Skeletal muscle cell (primary cell): Measurements from ENCODE around the gene GALNT12.

Experiments
- DNase-seq: peaks from one replicate; pipeline ENCODE4 v3.0.0-alpha.2; 2010; ENCODE audit warnings: low read depth
- H3K4me3 ChIP-seq: 2 replicates; pipeline ENCODE4 v1.5.1; 2011; ENCODE audit warnings: low read depth, mild to moderate bottlenecking, control low read depth, low read length, moderate library complexity

The GALNT12 gene

DNA sequence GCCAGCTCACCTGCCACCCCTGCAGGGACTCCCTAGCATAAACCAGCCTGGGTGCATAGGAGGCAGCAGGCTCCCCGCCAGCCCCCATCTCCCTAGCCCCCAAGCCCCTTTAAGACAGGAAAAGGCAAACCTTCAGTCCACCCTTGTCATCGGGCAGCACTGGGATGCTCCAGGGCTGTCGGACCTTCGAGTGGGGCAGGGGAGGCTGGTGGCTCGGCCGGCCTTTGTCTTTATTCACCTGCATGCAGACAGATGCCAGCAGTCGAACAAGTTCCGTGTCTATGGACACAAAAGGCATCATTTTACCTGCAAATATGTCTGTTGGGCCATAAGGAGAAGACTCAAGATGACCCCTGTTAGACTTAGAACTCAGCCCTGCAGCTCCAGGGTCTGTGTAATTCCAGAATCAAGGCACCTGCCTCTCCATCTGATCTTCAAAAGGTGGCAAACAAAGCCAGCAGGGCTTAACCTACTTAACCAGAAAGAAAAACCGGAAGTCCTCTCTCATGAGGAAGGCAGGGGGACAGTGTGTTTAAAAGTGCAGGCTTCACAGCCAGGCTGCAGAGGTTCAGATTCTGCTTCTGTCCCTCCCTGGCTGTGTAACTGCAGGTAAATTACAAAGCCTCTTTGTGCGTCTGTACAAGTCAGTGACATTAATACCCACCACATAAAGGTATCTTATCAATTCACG lies 27.3 kb upstream of the GALNT12 start:
- no peak for DNase-seq
- H3K4me3 ChIP-seq, result no peak overlapping the region

DNA sequence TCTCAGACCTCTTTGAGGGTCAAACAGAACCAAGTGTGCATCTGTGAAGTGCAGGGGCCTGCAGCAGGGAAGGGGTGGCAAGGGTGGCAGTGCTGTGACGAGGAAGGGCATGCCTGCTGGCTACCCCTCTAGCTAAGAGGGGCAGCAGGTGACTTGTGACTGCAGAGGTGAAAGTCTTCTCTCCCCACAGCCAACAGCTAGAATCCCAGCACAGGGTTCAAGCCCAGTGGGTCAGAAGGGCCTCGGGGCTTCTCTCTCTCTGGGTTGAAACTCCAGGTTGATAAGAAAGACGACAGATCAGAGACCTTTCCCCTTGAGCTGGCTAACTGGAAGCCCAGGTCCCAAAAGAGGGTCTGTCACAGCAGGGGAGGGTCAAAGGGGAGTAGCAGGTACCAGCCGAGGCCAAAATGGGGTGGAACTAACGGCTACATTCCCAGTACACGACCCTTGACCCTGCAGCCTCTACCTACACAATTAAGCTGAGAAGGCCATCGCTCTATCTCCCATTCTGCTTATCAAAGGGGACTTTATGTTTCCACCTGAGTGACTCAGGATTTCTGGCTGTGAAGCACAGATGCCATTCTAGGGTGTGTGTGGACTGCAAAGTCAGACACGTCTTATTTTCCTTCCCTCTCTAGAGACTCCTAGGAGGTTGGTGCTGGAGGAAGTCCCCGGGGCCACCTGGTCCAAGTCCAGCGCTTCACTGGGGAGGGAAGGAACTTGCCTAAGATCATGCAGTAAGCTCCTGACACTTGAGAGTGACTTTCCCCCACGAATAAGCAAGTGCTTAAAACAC lies 25.7 kb upstream of the GALNT12 start:
- no peak overlapping the region for H3K4me3 ChIP-seq
- DNase-seq, result no peak

DNA sequence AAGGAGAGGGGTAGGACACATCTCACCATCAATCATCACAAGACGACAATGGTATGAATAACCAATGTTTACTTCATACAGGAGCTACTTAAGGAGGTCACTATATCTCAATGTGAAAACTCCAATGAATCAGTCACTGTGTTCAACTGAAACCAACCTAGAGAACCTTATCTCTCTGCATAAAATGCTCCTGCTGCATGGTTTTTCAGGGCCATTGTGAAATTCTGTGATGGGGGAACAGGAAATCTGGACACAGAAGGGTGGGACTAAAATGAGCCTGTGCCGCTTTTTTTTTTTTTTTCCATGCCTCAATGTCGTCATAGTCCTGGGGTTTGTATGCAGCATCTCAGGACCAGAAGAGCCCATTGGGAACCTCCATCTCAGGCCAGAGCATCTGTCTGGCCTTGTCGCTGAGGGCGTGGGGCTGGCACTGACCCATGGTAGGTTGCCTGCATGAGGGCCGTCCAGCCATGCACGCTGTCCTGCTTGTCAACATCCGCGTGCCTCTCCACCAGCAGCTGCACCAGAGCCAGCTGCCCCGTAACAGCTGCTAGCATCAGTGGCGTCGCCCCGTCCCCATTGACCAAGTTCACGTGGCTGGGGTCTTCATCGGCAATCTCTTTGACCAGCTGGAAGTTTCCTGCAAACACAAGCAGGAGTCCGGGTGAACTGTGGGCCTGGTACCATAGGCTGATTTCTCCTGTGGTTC lies 23.8 kb upstream of the GALNT12 start:
- no peak overlapping the region for H3K4me3 ChIP-seq
- DNase-seq, result peak; percentile 26

DNA sequence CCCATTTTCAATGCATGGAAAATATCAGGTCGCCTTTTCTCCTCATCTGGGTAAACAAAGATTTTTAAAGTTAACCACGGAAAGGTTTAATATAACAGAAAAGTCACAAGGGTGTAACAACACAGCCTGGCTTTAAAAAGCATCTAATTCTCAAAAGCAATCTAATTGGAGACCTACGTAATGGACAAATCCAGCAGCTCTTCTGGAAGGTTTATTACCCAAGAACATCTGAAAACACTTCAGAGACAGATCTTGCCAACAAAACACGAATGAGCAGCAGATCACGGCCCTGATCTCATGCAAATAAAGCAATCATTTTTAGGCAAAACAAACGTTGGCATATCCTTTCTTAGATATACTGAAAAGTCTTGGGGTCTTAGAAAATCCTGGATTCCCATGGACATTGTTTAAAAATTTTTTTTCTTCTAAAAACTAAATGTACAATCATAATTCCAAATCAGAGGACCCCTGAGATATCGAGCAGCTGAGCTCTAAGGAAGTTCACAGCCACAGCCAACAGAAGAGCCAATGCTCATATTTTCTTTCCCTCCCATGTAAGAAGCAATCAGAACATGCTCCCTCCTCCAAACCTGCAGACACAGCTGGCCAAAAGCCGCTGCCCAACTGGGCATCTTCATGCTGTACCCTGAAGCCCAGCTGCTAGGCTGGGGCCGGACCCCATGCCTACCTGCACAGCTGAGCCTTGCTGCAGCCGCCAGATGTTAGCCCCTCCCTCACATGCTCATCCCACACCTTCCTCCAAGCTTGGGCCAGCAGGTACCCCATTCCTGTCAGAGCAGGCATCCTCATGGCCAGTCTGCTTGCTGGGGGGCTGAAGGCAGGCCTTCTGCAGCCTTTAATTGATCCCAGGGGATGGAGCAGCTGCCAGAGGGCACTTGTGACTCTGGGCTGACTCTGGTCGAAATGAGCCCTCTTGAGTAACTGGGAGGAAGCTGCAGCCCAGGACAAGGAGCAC lies 22.4 kb upstream of the GALNT12 start:
- no peak for DNase-seq
- no peak overlapping the region for H3K4me3 ChIP-seq

DNA sequence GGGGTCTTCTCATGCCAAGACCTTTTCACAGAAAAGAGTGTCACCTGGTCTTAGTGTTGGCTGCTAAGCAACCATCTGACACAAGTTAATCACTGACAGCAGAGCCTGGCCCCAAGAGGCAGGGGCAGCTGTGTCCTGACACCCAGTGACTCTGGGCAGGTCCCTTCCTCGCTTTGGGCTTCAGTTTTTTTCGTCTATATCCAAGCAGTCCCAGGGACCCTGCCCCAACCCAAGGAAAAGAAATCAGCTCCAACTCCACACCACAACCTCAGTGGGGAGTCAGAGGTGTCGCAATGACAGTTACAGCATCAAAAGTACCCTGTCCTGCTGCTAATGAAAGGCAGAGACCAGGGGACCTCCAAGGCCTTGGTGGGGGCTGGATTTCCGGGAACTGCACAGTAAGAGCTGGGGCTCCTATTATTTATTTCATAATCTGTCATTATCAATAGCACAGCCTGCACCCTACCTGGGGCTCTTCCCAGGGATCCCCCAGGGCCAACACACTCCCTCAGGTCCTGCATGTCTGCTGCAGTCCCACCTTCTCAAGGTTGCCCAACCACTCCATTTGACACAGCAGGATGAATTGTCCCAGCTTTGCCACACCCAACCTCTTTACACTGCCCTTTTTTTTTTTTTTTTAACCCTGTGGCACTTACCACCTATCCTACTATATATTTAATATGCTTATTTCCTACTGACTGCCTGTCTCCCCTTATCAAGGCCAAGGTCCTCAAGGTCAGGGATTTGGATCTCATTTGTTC lies 20.5 kb upstream of the GALNT12 start:
- H3K4me3 ChIP-seq, result no peak overlapping the region
- DNase-seq, result no peak

DNA sequence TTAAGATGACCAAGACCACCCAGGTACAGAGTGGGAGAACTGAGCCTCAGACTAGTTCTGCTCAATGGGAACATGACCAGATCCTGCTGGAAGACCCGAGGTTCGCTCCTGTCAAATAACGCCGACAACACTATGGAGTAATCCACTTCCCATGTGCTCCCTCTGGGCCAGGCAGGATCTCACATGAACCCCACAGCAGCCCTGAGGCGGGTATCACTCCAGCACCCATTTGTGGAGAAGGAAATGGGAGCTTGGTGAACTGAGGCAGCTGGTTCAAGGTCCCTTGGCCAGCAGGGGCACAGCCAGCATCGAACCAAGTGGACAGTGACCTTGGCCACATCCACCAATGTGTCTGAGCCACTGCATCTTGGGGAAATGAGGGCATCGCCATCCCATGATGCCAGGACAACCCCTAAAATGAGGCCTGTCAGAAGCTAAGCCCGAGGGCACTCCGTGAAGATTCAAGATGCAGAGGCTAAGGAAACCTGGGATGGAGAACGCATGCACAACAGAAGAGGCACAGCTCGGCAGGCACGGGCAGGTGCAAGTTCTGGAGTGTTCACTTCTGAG lies 19.6 kb upstream of the GALNT12 start:
- no peak overlapping the region for H3K4me3 ChIP-seq
- DNase-seq, result no peak

DNA sequence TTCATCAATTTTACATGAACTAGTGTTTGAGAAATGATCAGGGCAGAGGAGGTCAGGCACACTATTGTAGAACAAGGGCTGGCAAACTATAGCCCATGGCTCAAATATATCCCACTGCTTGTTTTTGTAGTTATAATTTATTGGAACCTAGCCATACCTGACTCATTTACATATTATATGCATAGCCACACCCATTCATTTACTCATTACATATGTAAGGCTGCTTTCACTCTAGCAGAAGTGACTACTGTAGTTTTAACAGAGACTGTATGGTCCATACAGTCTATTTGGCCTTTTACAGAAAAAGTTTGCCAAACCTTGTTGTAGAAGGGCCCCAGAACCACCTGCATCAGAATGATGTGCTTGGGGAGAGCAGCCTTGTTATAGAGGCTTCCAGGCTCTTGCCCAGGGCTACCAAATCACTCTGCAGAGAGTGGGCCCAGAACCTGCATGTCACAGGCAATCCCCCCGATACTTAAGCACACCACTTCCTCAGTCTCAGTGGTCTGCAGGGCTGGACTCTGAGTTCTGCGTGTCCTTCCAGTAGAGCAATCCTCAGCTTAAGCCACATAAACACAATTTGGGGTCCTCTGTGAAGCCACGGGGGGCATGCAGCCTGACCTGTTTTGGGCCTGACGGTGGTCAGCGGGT lies 17.9 kb upstream of the GALNT12 start:
- no peak for DNase-seq
- no peak overlapping the region for H3K4me3 ChIP-seq

DNA sequence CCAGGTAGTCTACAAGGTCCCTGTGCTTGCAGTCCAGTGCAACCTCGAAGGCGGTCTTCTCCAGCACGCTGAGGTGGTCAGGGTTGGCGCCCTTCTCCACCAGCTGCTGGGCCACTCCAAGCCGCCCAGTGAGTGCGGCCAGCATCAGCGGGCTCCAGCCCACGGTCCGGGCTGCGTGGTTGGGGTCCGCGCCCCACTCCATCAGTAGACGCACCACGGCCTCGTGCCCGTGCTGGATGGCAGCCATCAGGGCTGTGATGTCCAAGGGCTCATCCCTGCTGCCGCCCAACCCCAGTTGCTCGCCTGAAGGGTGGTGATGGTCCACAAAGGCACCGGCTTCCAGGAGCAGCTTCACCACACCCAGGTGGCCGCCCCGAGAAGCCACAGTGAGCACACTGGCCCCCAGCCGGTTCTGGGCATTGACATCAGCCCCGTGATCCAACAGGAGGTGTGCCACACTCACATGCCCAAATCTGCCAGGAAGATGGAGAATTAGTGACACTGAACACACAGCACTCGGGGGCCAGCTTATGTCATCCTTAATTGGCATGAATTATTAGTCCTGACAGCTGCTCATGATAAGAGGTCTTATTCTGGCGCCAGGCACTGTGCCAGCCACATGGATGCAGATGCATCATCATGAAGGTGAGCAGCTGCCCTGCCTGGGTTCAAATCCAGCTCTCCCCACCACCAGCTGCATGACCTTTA lies 17.2 kb upstream of the GALNT12 start:
- H3K4me3 ChIP-seq, result no peak overlapping the region
- no peak for DNase-seq

DNA sequence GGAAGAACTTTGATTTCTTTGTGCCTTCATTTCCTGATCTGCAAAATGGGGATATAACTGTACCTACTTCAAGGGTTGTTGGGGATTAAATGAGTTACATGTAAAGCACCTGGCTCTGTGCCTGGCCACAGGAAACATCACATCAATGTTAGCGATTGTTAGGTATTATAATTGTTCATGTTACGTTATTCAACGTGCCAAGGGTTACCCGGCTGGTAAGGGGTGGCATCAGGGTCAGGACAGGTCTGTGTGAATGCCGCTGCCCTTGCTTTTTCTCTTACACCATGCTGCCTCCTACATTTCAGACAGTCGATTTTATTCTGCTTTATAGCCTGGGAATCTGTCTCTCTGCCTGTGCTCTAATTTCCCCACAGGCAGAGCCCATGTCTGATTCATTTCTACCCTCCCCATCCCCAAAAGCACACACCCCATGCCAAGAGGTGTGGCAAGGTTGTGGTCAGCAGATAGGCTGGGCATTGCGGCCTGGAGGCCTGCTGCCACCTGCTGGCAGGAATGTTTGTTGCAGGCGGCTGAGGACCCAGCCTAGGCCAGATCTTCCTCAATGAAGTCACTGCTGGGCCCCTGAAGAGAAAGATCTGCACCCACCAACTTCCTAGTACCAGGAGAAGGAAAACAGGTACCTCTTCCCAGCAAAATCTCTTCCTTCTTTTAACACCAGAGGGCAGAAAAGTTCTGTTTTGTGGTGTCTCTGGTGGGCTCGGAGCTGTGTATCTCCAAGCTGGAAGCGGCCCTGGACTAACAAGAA lies 16.4 kb upstream of the GALNT12 start:
- DNase-seq, result peak; percentile 91
- H3K4me3 ChIP-seq, result no peak overlapping the region

DNA sequence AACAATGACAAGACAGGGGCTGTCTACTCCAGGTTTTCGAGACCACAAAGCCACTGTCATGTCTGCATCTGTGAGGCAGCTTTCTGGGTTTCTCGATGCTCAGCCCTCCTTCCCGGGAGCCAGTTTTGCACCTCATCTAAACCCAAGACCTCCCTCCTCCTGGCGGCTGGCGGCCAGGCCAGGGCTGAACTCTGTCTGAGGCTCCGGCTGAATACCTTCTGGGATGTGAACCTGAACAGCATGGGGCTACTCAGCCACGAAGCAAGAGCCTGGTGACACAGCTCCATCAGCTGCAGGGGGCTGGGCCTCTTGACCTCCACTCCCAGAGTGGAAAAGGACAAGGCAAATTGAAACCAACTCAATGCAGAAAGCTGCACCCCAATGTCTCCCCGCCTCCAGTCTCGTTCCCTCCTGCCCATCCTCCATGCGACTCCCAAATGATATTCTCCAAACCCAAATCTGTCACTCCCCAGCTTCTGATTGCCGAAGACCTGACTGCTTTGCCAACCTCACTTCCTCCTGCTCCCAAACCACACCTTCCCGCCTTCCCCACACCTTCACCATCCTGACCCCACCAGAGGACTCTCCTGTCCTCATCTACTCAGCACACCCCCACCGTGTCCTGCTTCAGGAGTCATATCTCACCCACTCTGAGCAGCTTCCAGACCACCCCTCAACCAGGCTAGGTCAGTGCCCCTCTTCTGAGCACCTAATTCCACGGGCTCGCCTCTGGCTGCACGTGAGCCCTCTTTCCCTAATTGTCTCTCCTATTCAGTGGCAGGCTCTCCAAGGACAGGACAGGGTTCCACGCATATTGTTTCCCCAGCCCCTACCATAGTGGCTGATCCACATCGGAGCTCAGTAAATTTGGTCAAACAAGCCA lies 15.6 kb upstream of the GALNT12 start:
- H3K4me3 ChIP-seq, result no peak overlapping the region
- DNase-seq, result no peak

DNA sequence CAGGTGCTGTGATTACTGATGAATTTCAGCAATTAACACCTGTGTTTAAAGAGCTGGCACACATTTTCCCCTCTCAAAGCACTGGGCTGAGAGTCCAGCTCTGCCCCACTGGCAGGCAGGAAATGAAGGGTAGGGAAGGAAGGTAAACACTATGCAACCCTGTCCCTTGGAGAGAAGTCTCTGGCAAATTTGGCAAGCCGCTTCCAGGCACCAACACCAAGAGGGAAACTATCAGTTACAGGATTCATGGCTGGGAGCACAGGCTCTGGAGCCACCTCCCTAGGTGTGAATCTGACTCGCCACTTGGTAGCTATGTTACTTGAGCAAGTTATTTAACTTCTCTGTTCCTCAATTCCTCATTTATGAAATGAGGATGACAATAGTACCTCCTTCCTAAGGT lies 14.4 kb upstream of the GALNT12 start:
- no peak for DNase-seq

DNA sequence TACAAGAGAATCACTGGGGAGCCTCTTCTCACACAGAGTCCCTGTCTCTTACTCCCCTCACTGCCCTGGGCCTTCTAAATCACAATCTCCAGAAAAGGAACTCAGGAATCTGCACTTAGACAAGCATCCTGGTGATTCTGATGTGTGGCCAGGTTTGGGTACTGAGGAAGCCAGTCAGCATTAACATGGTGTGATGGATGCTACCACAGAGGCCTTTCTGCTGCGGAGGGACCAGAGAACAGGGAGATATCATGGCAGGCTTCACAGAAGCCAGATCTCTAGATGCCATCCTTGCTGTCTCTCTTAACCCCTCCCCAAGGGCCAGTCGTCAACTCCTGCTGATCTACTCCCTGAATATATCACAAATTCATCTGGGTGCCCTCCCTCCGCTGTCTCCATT lies 12.7 kb upstream of the GALNT12 start:
- no peak overlapping the region for H3K4me3 ChIP-seq
- no peak for DNase-seq

More for the DNA sequence above, 14.4 kb upstream of the GALNT12 start:
- H3K4me3 ChIP-seq, result no peak overlapping the region

DNA sequence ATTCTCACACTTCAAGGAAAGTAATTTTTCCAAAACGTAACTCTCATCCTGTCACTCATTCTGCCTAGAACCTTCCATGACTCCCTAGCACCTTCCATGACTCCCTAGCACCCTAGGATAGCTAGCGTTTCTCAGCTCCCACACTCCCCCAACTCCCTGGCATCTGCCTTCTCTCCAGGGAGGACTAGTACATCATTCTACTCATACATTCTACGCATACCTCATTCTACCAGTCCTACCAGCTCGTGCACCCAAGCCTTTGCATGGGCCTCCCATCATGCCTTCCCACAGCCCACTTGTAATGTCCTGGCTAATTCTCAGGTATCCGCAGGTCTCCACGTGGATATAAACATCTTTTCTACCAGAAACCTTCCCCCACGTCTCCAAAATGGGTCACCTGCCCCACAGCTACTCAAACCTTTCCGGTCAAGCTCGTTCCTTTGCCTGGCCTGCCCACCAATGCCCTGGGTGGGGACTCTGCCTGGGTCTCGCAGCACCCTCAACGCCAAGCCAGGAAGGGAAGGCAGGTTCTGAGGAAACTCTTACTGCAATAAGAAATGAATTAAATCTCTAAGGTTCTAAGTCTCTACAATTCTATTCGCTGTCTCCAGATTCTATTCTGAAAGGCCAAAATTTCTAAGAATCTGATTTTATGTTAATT lies 12.0 kb upstream of the GALNT12 start:
- H3K4me3 ChIP-seq, result peak overlapping the region; percentile 65
- DNase-seq, result no peak

DNA sequence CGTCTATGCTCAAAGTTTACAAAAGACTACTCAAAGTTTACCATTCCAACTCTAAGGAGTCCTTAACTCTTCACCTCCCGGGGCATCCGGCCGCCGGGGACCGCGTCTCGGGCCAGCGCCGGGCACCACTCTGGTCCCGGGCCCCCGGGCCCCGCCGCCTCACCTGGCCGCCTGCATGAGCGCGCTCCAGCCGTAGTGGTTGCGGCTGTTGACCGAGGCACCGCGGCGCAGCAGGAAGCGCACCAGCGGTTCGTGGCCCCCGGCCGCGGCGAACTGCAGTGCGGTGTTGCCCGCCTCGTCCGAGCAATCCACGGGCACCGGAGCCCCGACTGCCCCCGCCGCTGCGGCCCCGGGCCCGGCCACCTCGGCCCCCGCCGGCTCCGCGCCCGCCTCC lies 11.5 kb upstream of the GALNT12 start:
- no peak for DNase-seq
- peak overlapping the region; percentile 65 for H3K4me3 ChIP-seq
